HG02571 (cell line): ENCODE results near the gene MYO1A.
"Not testable (repeated sequence)": the region's sequence is repeated elsewhere in the genome, so short reads cannot be mapped to it uniquely, and the experiment has no call there.

Experiments used
- ATAC-seq: cut with Tn5 transposase; IDR thresholded peaks from one replicate; pipeline ENCODE4 v1.9.1; 2021; ENCODE audit warnings: mild to moderate bottlenecking, moderate library complexity; ENCODE audit not compliant: unreplicated experiment

The MYO1A gene

GRCh38 chr12:57048423-57049118, 1.4 kb downstream of the MYO1A start:
- no peak for ATAC-seq

- no peak for ATAC-seq
These were observed 1.9 kb downstream of the MYO1A start for GRCh38 chr12:57047981-57048380.

GRCh38 chr12:57046947-57047890, 2.7 kb downstream of the MYO1A start:
- no peak for ATAC-seq

GRCh38 chr12:57046086-57046791, 3.7 kb downstream of the MYO1A start:
- ATAC-seq = no peak

GRCh38 chr12:57044889-57045288, 5.0 kb downstream of the MYO1A start:
- no peak for ATAC-seq

- no peak for ATAC-seq
These were observed 5.5 kb downstream of the MYO1A start for GRCh38 chr12:57044468-57044867.

GRCh38 chr12:57042695-57043094, 7.2 kb downstream of the MYO1A start:
- no peak for ATAC-seq

GRCh38 chr12:57040750-57041149, 9.2 kb downstream of the MYO1A start:
- no peak for ATAC-seq

GRCh38 chr12:57040211-57040610, 9.7 kb downstream of the MYO1A start:
- no peak for ATAC-seq

GRCh38 chr12:57039016-57039798, 10.7 kb downstream of the MYO1A start:
- no peak for ATAC-seq

GRCh38 chr12:57037264-57037663, 12.7 kb downstream of the MYO1A start:
- no peak for ATAC-seq

GRCh38 chr12:57033431-57033830, 16.5 kb downstream of the MYO1A start:
- no peak for ATAC-seq

- ATAC-seq = no peak
These were observed 18.1 kb downstream of the MYO1A start for GRCh38 chr12:57031789-57032188.

- no peak for ATAC-seq
These were observed 18.7 kb downstream of the MYO1A start for GRCh38 chr12:57031138-57031725.

- no peak for ATAC-seq
These were observed 20.5 kb downstream of the MYO1A start for GRCh38 chr12:57029457-57029856.

- no peak for ATAC-seq
These were observed 22.1 kb downstream of the MYO1A start for GRCh38 chr12:57027805-57028153.

GRCh38 chr12:57027011-57027804, 22.7 kb downstream of the MYO1A start:
- ATAC-seq = no peak

GRCh38 chr12:57025196-57025595, 24.7 kb downstream of the MYO1A start:
- ATAC-seq = no peak

GRCh38 chr12:57022324-57022723, 27.6 kb downstream of the MYO1A start:
- ATAC-seq = not testable (repeated sequence)
